ENCODE data around the gene ABCA2.
"Not testable (repeated sequence)": the region's sequence is repeated elsewhere in the genome, so short reads cannot be mapped to it uniquely, and the experiment has no call there.

Gene ABCA2

GRCh38 chr9:137015540-137015930 lies 12.5 kb downstream of the ABCA2 start:
- no peak for DNase-seq

GRCh38 chr9:137014776-137015539 lies 13.1 kb downstream of the ABCA2 start:
- DNase-seq, result no peak

DNA sequence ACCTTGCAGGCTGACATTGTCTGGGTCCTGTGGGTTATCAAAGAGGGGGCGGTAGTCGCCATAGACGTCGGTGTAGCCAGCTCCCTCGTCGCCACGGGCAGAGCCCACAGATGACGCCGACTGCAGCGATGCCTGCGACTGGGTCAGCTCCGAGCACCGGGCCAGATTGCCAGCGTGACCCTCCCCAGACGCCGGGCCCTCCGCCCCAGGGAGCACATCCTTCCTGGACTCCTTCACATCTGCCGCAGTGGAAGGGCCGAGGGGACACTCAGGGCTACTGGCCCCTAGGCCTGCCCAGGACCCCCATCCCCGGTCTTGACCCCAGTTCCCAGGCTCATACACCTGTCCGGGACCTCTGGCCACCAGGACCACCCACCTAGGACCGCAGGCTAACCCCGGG lies 13.9 kb downstream of the ABCA2 start:
- no peak for DNase-seq

GRCh38 chr9:137013571-137013940 lies 14.5 kb downstream of the ABCA2 start:
- DNase-seq, result no peak

GRCh38 chr9:137012694-137013570 lies 15.1 kb downstream of the ABCA2 start:
- DNase-seq, result no peak

DNA sequence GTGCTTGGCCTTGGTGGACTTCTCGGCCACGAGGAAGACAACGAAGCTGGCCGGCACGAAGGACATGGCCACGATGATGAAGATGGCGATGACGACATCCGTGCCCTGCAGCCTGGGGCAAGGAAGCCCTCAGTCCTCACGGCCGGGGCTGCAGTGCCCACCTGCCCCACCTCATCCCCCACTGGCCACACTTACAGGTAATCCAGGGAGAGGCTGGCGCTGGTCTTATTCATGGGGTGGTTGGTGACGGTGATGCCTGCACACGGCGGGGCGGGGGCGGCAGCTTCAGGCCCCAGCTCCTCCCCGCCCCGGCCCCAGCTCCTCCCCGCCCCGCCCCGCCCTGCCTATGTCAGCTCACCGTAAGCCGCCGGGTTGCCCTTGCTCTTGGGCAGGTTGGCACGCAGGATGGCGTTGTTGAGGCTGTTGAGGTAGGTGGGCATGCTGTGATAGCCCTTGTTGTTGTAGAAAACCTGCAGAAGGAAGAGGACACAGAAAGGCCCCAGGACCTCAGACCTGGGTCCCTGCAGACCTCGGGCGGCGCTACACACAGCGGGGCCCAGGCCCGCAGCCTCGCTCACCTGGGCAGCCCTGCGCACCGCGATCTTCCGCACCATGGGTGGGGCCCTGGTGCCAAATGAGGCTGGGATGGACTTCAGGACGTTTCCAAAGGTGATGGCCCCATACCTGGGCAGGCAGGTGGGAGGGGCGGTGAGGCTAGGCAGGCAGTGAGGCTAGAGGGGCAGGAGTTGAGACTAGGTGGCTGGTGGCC lies 15.9 kb downstream of the ABCA2 start:
- DNase-seq, result no peak

DNA sequence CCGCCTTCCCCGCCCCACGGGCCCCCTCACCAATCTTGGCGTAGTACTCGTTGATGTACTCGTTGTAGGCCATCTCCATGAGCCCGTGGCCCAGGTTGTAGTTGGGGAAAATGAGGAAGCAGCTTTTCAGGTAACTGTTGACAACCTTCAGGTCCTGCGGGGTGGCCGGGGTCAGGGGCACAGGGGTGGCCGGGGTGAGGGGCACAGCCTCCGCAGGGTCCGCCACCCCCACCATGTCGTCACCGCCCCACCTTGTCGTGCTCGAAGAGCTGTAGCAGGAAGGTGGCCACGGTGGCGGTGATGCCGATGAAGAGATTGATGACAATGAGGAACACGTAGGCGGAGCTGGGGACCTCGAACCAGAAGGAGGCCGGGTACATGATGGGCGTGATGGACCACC lies 16.9 kb downstream of the ABCA2 start:
- no peak for DNase-seq

- DNase-seq, result no peak
Observed at GRCh38 chr9:137009938-137010732, 17.9 kb downstream of the ABCA2 start.

DNA sequence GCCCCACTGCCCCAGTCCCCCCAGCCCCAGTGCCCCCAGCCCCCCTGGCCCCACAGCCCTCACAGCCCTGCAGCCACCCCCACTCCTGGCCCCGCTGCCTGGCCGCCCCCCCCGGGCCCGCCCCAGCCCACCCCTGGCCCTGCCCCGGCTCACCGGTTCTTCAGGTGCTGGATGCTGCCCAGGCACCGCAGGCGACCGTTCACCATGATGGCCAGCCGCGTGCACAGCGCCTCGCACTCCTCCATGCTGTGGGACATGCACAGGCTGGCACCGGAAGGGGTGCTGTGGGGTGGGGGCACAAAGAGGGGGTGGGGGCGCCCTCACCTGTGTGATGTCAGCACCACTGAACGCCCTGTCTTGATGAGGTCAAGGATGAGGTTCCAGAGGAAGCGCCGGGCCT lies 18.8 kb downstream of the ABCA2 start:
- no peak for DNase-seq

GRCh38 chr9:137008312-137008711 lies 19.7 kb downstream of the ABCA2 start:
- DNase-seq, result no peak

- no peak for DNase-seq
Observed at GRCh38 chr9:137007816-137008270, 20.2 kb downstream of the ABCA2 start.

GRCh38 chr9:137007108-137007815 lies 20.8 kb downstream of the ABCA2 start:
- no peak for DNase-seq

GRCh38 chr9:137006116-137007003 lies 21.7 kb downstream of the ABCA2 start:
- DNase-seq, result no peak

DNA sequence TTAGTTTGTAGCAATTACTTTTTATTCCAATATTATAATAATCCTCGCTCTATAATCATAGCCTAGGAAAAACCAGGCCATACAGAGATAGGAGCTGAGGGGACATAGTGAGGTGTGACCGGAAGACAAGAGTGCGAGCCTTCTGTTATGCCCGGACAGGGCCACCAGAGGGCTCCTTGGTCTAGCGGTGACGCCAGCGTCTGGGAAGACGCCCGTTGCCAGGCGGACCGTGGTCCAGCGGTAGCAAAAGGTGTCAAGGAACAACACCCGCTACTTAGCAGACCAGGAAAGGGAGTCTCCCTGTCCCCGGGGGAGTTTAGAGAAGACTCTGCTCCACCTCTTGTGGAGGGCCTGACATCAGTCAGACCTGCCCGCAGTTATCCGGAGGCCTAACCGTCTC lies 23.8 kb downstream of the ABCA2 start:
- not testable (repeated sequence) for DNase-seq

DNA sequence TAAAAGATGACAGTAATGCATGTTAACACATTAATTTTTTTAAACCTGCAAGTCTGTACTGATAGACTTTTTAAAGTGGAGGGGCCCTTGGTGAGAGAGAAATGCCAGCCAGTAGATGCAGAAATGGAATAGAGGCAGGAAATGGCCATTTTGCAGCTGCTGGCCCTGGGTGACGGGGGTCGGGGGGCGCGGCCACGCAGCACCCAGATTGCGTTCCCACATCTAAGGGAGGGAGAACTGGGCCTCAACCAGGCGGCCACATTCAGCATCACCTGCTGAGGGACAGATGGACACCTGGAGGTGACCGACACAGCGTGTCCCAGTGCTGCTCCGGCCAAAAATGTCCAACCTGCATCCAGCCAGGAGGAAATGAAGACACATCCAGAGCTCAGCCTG lies 25.4 kb downstream of the ABCA2 start:
- DNase-seq, result no peak

DNA sequence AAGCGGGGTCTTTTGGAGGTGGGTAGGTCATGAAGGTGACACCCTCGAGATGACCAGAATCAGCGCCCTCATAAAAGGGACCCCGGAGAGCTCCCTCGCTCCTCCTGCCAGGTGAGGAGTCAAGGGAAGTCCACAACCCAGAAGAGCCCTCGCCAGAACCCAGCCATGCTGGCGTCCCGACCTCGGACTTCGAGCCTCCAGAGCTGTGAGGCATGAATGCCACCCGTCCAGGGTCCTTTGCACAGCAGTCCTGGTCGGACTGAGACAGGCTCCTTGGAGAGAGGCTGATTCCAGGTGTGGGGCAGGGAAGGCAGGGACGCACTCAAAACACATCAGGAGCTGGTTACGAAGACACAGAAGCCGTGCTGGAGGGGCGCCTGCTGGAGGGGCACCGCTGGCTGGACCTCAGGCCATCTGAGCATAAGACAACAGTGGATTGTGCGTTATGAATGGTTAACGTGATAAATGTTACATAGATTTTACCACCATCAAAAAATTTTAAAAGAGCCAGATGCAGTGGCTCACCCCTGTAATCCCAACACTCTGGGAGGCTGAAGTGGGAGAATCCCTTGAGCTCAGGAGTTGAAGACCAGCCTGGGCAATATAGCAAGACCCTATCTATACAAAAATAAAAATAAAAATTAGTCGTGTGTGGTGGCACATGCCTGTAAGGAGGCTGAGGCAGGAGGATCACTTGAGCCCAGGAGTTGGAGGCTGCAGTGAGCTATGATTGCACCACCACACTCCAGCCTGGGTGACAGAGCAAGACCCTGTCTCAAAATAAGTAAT lies 26.0 kb downstream of the ABCA2 start:
- DNase-seq, result no peak

DNA sequence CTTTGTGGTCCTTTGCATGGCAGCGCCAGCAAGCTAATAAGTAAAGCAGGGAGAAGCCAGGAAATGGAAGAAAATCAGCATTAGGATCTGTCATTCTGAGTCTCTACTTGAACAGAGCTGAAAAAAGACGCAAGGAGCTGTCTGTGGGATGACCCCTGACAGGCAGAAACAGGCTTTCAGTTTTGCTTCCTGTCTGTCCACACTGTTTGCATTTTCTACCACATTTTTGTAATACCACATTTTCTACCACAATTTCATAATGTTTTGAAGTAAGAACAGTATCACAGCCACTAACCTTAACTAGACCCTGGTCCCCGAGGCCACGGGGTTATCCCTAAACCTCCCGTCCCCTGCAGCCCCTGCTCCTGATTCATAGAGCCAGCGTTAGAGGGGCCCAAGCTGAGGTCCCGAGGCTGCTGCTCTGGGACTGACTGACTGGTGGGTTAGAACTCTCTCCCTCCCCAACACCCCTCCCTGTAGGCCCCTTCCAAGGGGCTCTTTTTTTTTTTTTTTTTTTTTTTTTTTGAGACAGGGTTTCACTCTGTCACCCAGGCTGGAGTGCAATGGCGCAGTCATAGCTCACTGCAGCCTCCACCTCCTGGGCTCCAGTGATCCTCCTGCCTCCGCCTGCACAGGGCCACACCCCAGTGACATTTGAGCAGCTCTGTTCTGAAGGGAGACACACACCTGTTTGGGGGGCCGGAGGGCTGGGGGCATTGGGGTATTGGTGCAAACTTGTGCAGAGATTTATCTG lies 27.7 kb downstream of the ABCA2 start:
- DNase-seq, result no peak

DNA sequence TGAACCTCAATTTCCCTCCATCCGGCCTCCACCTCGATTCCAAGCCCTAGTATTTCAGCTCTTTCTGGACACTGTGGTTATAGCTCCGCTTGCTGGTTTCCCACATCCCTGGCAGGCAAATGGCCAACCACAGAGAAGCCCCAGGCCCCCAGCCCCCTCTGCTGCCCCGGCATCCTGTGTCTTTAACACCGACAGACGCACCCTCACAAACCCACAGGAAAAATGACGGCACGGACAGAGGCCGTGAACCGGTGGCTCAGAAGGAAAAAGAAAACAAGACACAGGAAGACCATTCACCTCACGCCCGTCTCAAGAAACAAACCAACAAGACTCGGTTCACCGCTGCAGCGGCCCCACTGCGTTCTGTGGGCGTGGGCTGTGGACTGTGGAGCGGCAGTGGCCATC lies 30.2 kb downstream of the ABCA2 start:
- no peak for DNase-seq

- no peak for DNase-seq
Observed at GRCh38 chr9:136997371-136997770, 30.7 kb downstream of the ABCA2 start.

All from activated effector memory CD4-positive, alpha-beta T cell treated with Interleukin-2 at 50 U/mL for 16 hours (primary cell).